Measurements from ENCODE around the gene CILP.
"Not testable (repeated sequence)": the region's sequence is repeated elsewhere in the genome, so short reads cannot be mapped to it uniquely, and the experiment has no call there.

The CILP gene

DNA sequence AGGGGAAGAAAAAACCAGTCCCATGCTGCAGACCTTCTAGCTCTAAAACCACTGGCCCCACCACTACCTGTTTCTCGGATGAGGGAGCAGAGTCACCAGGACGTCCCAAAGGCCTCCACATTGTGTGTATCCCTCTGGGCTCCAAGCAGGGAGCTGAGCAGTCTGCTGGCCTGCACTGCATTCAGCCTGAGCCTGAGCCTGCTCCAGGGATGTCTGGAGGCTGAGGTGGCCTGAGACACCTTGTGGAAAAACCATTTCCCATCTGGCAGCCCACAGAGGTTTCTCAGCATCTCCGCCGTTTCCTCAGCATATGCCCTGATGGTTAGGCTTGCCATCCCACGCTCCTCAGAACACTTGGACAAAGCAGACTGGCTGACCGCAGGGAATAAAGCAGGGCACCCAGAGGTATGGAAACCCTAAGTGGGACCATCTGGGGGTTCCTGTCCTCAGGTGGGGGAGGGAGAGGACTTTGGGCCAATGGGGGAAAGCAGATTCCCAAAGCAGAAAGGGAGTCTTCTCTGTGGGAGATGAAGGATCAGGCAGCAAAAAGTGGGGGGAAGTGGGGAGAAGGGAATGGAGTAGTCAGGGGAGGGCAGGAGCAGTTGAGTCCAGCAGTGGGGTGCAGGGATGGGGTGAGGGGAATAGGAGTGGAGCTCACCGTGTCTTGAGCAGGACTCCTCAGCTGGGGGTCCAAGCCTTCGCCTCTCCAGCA, at the start of gene CILP:
TSS of gene CILP (minus strand) at position 704 of the 712 bp plus-strand sequence. CDS start 1,718 bp downstream, outside the sequence.
- no peak for DNase-seq (ENCODE audit: low spot score)

DNA sequence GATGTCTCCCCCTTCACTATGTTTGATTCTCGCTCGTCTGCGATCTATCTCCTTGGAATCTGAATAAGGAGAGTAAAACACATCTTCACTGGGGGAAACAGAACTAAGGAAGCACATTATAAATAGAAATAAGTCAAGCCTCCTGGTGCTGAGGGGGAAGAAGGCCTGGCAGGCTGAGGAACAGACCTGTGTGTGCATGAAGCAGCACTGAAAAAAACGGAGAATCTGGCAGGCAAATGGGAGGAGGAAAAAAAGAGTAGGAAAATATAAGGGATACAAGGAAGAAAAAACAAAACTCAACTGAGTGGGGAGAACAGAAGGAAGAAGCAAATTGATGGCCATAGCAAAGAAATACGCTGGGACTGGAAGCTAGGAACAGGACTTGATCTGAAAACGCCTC, 49.7 kb upstream of the CILP start:
- no peak for DNase-seq (ENCODE audit: low spot score)

DNA sequence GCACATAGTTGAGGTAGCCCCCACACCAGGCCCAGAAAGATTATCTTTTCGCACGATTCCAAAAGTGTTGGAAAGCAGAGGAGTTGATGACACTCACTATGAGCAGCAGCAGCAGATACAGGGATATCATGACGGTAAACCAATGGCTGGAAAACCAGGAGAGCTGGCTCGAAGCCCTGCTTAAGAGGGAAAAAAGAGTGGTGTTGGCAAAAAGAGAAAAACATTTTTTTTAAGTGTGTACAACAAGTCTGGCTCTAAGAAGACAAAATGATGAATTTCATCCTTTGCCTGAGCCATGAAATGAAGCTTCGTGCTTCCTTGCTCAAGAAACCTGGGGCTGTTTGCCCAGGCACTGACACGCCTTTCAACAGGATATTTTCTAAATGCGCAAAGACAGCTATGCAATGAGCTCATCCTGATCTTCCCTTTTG, 48.1 kb upstream of the CILP start:
- no peak for DNase-seq (ENCODE audit: low spot score)

- DNase-seq (ENCODE audit: low spot score) = no peak
Measured at GRCh38 chr15:65258375-65259262, 47.3 kb upstream of the CILP start.

DNA sequence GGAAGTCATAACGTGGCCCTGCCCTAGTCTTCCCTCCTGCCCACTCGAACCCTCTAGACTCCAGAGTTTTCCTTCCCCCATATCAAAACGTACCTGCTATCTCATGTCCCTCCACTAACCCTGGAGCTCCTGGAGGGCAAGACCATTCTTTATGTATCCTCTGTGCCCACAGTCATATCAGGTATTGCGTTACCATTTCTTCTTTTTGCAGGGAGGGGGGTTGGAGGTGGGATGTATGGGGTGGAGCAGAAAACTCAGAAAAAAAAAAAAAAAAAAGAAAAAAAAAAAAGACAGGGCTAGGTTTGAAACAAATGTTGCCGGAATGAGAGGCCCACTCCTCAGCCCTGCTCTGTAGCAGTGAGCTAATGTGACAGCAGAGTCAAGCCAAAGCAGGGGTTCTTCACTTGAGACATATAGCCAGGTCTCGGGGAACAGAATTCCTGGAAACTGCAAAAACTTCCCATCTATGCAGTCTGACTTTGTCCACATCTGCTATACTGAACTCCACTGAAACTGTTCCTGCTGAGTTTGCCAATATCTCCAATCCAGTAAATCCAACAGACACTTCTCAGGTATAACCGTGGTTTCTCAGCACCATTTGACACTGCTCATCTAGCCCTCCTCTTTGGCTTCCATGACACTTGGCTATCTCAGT, 44.3 kb upstream of the CILP start:
- DNase-seq (ENCODE audit: low spot score) = no peak

- DNase-seq (ENCODE audit: low spot score) = no peak
Measured at GRCh38 chr15:65254758-65255157, 43.5 kb upstream of the CILP start.

DNA sequence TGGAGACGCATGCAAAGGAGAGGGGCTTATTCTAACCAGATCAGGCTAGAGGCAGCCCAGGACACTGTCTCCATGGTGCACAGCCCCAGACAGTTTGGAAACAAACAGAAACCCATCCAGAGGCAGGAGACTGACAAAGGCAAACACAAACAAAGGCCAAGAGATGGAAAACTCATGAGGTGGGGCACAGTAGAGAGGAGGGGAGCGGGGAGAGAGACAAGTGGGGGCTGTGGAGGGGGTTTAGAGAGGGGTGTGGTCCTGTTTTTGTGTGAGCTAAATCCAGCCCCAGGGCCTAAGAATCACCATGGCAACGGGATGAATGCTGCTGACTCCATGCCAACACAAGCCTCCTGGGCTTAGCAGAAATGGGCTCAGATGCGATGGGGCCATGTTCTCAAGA, 43.1 kb upstream of the CILP start:
- DNase-seq (ENCODE audit: low spot score) = no peak

GRCh38 chr15:65249641-65250040, 38.4 kb upstream of the CILP start:
- no peak for DNase-seq (ENCODE audit: low spot score)

GRCh38 chr15:65248511-65249255, 37.4 kb upstream of the CILP start:
- DNase-seq (ENCODE audit: low spot score) = no peak

DNA sequence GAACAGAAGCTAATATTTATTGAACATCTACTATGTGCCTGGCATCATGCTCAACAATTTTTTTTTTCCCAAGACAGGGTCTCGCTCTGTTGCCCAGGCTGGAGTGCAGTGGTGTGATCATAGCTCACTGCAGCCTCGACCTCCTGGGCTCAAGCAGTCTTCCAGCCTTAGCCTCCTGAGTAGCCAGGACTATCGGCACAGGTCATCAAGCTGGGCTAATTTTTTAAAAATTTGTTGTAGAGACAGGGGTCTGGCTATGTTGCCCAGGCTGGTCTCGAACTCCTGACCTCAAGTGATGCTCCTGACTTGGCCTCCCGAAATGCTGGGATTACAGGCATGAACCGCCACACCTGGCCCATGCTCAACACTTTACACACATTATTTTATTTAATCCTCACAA, 35.7 kb upstream of the CILP start:
- no peak for DNase-seq (ENCODE audit: low spot score)

DNA sequence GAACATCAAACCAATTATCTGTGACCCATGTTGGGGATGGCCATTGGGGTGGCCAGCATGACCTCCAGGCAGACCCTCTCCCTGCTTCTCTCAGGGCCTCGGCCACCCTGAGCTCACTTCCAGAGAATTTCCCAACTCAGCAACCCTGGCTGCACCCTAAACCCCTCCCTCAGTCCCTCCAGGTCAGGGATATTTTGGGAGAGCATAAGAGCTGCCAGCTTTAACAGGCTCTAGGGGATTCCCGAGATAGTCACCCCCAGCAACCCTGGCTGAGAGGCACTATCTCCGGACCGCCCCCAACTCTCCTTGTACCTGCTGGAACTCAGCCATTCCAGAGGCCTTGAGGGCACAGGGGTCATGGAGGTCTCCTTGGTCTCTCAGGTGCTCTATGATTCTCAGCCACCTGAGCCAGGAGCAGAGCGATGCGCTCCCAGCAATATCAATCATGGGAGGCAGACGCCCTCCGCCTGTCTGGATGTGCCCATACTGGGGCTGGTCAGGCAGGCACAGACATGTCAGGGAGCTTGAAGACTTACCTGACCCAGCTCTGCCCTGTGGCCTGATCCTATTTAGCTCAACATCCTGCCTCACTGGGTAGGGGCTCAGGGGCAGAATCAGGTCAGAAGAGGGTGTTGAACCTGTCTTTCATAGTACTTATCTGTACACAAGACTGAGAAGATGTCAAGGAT, 34.9 kb upstream of the CILP start:
- DNase-seq (ENCODE audit: low spot score) = no peak

GRCh38 chr15:65245096-65245856, 34.0 kb upstream of the CILP start:
- DNase-seq (ENCODE audit: low spot score) = peak; percentile 68

DNA sequence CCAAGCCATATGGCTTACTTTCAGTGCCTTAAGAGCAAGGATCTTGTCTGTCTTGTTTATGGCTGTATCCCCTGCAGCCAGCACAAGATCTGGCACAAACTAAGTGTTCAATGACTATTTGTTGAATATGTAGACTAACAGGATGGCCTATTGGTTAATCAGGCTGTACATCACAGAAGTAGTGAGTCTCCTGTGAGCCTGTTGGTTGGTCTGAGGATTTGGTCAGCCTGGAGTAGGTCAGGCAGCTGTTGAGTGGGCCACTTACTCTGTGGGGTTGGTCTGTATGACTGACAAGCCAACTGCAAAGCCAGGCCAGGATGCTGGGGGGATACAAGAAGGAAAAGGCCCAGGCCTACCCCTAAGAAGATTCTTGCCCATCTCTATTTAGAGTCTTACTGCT, 33.4 kb upstream of the CILP start:
- DNase-seq (ENCODE audit: low spot score) = no peak

DNA sequence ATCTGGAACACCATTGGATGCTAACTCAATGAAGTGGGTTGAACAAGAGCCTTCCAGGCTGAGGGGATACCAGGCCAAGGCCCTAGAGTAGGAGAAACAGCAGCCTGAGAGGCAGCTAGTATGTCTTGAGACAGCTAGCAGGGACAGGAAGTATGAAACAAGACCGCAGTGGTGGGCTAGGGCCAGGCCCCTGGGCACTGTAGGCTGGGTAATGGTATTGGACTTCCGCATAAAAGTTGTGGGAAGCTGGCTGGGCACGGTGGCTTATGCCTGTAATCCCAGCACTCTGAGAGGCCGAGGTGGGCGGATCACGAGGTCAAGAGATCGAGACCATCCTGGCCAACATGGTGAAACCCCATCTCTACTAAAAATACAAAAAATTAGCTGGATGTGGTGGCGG, 25.2 kb upstream of the CILP start:
- not testable (repeated sequence) for DNase-seq (ENCODE audit: low spot score)

- no peak for DNase-seq (ENCODE audit: low spot score)
Measured at GRCh38 chr15:65233696-65234095, 22.4 kb upstream of the CILP start.

- no peak for DNase-seq (ENCODE audit: low spot score)
Measured at GRCh38 chr15:65232520-65232919, 21.2 kb upstream of the CILP start.

DNA sequence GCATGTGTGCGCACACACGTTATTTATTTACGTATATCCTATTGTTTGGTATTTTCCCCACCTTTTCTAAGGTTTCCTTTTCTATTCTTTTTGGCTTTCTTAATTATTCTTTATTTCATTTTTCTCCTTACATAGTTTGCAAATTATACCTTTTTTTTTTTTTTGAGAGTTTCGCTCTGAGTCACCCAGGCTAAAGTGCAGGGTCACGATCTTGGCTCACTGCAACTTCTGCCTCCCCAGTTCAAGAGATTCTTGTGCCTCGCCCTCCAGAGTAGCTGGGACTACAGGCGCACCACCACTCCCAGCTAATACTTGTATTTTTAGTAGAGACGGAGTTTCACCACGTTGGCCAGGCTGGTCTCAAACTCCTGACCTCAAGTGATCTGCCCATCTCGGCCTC, 20.0 kb upstream of the CILP start:
- DNase-seq (ENCODE audit: low spot score) = no peak

DNA sequence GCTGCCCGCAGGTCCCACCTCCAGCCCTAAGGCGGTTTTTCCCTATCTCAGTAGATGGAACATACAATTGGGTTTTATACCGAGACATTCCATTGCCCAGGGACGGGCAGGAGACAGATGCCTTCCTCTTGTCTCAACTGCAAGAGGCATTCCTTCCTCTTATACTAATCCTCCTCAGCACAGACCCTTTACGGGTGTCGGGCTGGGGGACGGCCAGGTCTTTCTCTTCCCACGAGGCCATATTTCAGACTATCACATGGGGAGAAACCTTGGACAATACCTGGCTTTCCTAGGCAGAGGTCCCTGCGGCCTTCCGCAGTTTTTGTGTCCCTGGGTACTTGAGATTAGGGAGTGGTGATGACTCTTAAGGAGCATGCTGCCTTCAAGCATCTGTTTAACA, 15.6 kb upstream of the CILP start:
- DNase-seq (ENCODE audit: low spot score) = not testable (repeated sequence)

DNA sequence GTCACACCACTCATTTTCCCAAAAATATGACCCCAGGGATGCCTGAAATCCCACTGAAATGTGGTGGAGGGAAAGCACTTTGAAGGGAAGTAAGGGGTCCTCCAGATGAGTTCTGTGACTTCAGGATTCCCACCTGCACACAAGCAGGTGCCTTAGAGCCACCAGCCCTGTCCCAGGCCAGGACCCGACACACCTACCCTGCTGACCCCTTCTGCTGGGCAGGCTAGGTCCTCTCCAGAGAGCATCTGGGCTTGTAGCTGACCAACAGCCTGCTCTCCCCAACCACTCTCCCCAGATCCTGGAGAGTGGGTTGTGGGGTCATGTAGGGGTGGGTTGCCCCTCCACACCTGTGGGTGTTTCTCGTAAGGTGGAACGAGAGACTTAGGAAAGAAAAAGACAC, 14.9 kb upstream of the CILP start:
- DNase-seq (ENCODE audit: low spot score) = no peak

- DNase-seq (ENCODE audit: low spot score) = no peak
Measured at GRCh38 chr15:65223996-65224395, 12.7 kb upstream of the CILP start.

DNA sequence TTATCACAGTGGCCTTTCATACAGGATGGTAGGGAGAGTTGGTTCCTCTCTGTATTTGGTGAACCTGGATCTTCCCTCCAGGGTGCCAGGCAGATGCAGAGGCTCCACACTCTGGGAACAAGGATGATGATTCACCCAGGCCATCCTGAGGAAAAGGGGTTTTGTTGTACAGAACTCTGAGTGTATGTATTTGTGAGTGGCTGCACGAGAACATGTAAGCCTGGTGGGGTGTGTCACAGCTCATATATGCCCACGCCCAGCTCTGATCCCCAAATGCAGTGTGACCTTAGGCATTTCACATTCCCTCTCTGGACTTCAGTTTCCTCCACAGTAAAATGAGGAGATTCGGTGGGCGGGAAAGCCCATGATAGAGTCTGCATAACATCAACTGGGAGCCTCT, 11.6 kb upstream of the CILP start:
- no peak for DNase-seq (ENCODE audit: low spot score)
